GM10847 (cell line): ENCODE results near the gene CARD8.

Source experiments
- POLR2A ChIP-seq: IDR thresholded peaks from 2 replicates; pipeline ENCODE4 v1.6.1; 2011; ENCODE audit not compliant: insufficient read length; ENCODE audit errors: extremely low read depth

Gene CARD8, protein sequence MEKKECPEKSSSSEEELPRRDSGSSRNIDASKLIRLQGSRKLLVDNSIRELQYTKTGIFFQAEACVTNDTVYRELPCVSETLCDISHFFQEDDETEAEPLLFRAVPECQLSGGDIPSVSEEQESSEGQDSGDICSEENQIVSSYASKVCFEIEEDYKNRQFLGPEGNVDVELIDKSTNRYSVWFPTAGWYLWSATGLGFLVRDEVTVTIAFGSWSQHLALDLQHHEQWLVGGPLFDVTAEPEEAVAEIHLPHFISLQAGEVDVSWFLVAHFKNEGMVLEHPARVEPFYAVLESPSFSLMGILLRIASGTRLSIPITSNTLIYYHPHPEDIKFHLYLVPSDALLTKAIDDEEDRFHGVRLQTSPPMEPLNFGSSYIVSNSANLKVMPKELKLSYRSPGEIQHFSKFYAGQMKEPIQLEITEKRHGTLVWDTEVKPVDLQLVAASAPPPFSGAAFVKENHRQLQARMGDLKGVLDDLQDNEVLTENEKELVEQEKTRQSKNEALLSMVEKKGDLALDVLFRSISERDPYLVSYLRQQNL

DNA sequence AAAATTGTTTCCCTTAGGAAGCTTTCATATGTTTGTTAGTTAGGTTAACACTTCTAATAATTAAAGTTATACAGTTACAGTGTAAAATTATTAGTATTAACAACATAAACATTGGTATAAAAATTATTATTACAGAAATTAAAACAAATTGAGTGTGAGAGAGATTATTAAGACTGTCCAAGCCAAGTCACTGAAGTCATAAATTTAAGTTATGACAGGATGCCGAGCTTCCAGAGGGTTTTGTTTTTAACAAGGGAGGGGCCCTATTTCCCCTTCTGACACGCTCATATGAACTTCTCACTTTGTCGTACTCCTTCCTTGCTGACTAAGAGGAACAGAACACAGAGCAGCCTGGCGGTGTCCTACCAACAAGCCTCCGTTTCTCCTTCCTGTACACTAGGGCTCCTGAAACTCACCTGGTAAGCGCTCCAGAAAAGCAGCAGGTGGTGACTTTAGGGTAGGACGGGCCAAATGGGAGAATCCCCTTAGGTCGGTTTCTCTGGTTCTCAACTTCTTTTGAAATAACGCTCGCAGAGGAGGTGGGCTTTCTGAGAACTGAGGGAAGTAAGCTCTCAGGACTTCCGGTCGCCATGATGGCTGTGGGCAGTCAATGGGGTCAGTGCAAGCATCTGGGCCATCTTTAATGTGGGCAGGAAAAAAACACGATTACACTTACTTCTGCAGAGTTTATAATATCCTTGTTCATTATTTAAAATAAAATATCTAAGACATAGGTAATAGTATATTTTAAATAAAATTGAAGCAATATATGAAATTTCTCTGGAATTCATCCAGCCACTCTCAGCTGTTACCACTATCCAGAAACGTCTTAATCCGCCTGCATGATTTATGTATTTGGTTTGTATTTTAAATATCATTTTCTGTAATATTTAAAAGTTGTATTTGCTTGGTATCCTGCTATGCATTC lies at the start of gene CARD8:
Gene CARD8 (minus strand): TSS at position 537 of the 928 bp plus-strand sequence. CDS start 14,892 bp downstream, outside the sequence.
- peak; percentile 41 for TF ChIP-seq POLR2A

DNA sequence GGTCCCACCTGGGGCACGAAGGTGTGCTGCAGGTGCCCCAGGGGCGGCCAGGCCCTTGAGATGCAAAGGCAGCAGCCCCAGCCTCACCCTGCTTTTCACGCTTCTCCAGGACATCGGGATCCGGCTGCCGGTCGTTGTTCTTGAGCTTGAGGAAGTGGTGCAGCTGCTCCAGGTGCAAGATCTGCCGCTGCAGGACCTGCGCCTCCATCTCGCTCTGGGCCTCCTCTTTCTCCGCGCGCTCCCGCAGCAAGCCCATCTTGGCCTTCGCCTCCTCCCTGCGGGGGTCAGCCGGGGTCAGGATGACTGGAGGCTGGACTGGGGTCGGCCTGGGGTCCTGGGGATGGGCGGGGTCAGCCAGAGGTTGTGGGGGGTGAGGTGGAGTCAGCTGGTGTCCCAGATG lies 48.2 kb upstream of the CARD8 start:
- no peak for TF ChIP-seq POLR2A

DNA sequence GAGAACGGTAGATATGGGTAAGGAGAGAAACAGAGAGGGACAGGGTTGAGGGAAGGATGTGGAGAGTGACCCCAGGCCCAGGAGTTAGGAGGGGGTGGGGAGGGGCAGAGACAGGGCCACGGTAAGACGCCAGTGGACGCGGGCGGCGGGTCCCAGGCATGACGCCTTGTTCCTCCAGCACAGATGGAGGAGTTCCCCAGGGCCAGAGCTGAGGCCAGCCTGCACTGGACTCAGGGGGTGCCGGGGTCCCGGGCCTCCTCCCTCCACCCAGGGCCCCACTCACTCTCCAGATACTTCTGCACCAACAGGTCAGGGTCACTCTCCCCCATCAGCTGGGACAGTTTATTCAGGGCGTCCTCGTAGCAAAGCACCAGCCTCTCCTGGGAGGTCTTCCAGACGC lies 47.7 kb upstream of the CARD8 start:
- no peak for TF ChIP-seq POLR2A

DNA sequence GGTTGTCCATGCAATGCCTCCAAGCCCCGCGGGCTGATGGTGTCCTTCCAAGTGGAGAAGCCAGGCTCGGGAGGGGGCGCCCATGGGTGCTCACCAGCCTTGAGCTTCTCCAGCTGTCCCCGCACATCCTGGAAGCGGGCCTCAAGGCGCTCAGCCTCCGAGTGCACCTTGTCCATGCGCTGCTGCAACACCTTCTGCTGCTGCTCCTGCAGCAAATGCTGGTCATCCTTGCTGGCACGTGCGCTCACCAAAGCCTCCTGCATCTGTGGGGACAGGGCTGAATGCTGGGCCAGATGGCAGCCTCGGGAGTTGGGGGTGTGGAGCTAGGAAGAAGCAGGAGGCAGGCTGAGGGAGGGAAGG lies 46.9 kb upstream of the CARD8 start:
- TF ChIP-seq POLR2A, result no peak

DNA sequence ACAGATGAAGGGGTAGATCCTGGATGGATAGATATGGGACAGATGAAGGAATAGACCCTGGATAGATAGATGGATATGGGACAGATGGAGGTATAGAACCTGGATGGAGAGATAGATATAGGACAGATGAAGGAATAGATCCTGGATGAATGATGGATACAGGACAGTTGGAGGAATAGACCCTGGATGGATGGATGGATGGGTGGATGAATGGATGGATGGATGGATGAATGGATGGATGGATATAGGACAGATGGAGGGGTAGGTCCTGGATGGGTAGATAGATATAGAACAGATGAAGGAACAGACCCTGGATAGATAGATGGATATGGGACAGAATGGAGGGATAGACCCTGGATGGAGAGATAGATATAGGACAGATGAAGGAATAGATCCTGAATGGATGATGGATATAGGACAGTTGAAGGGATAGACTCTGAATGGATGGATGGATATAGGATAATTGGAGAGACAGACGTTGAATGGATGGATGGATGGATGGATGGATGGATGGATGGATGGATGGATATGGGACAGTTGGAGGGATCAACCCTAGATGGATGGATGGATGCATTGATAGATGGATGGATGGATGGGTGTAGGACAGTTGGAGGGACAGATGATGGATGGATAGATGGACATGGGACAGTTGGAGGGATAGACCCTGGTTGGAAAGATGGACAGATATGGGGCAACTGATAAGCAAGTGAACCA lies 46.3 kb upstream of the CARD8 start:
- no peak for TF ChIP-seq POLR2A

DNA sequence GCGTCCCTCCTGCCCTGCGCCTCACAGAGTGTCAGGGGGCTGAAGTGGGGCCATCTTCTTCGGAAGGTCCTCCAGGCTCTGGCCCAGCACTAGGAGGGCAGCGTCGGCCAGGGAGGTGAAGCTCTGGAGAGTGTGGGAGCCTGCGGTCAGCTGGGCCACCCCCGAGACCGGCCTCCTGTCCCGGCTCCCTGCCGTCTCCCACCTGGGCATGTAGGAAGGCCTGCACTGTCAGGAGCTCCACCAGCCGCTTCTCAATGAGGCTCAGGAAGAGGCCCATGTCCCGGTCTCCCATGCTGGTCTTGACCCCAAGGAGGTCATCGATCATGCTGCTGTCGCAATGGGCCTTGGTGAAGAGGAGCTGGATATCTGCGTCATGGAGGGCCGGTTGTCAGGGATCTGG lies 42.3 kb upstream of the CARD8 start:
- no peak for TF ChIP-seq POLR2A

DNA sequence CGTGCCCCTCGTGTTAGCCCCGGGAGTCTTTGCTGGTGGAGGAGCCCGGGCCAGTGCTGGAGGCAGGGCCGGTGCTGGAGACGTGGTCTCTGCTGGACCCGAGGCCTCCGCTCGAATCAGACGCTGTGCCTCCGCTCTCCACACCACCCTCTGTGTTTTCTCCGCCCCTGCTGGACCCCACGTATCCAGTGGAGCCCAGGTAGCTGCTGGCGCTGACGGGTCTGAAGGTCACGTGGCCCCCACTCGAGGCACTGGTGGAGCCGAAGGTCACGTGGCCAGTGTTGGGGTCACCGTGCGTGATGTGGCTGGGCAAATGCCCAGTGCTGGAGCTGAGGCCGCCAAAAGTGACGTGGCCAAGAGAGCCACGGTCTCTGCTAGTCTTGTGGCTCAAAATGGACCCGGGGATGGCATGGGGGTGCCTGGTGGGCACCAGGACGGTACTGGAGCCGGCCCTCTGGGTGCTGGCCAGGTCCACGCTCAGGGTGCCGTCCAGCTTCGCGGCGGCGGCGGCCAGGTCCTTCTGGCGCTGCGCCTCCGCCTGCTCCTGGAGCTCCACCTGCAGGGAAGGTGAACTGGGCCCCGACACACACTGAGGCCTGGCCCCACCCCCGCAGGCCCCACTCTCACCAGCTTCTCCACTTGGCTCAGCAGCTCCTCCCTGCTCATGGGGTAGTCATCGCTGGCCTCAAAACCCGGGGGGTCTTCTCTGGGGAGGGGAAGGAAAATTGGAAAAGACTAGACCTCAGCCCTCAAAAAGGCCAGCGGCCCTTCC lies 41.4 kb upstream of the CARD8 start:
- TF ChIP-seq POLR2A, result no peak

DNA sequence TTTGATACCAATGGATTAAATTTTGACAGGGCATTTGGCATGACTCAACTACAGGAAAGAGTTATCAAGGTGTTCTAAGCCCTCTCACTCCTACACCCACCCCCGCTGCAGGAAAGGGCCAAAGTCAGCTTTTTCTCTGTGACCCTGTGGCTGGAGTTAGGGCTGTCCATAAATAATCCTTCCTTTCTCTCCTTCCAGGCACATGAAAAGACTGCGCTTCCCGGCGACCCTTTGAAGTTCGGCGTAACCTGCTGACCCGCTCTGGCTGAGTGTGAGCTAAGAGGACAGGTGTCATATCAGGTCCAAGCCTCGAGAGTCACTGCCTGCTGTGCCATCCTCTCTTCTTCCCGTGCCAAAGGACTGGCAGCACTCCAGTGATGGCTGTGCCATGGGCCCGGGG lies 39.7 kb upstream of the CARD8 start:
- no peak for TF ChIP-seq POLR2A

DNA sequence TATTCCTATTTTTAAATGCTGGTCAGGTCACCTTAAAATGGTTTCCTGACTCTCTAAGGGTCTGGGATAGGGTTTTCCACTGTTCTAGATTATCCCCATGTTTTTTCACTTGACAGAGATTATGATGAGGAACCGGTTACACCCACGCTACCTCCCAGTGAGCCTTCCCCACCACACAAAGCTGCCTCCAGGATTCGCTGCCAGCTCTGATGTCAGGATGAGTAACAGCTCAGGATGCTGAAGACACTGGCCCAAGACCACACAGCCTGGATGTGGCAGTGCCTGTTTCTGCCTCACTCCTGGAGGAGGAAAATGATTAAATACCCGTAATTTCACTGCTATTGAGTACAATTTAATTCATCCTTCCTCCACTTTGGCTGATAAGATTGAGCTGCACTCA lies 37.1 kb upstream of the CARD8 start:
- no peak for TF ChIP-seq POLR2A

DNA sequence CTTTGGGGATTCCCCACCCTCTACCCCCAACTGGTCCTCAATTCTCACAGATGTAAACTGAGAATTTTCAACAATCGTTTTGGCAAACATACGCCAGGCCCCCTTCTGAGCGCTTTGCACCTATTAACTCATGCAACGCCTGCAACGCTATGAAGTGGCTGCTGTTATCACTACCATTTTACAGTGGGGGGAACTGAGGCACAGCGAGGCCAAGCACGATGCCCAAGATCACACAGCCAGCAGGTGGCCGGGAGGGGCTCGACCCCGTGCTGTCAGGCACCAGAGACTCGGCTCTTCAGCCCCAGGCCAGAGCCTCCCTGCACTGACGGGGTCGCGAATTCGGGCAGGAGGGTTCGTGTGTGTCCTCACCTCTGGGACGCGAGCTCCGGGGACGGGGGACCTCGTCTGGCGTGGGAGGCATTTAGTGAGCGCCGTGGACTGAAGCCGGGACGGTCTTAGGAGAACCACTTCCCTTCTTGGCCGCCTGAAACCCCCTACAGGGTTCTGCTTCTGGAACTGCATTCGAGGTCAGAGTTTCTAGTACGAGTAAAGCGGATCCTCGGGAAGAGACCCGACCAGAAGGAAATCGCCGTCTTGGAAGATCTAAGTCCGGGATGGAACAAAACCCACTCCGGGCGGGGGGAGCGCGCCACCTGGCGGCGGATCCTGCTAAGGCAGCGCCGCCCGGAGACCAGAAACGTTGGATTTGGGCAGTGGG lies 35.2 kb upstream of the CARD8 start:
- TF ChIP-seq POLR2A, result no peak

DNA sequence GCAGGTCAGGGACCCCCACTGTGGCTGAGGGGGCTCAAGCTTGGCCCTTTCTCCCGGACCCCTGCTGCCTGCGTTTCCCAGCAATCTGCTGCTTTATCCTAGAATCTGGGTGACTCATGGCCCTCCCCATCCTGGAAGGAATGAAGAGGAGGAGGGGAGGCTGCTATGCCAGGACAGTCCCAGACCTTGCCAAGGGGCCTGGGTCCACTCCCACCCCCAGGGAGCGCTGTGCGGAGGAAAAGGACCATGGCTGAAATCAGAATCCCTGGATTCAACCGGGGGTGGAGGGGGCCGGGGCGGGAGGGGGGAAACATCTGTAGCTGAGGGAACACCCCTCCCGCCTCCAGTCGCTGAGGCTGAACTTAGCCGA lies 34.7 kb upstream of the CARD8 start:
- TF ChIP-seq POLR2A, result no peak

DNA sequence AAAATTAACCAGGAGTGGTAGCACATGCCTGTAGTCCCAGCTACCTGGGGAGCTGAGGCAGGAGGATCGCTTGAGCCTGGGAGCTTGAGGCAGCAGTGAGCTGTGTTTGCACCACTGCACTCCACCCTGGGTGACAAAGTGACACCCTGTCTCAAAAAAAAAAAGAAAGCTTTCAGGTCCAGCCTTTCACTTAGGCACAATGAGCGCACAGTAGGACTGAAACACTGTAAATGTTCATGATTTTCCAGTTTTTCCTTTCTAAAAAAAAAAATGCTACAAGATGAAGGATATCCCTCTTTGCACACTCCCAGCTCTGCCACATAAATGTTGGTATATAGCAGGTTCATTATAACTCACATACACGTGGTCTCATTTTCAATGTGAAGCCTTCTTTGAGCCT lies 32.0 kb upstream of the CARD8 start:
- no peak for TF ChIP-seq POLR2A

DNA sequence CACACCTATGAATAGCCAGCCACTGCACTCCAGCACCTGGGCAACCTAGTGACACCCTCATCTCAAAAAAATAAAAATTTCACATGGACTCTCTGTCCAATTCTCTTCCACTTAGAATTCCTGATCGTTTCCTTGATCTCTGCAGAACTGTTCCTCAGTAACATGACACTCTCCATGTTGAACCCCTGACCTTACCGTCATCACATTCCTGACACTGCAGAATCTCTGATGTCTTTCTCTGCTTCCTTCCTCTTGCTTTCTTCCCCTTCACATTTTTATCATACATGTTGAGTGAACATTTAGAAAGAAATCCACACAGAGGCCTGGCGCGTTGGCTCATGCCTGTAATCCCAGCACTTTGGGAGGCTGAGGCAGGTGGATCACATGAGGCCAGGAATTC lies 29.2 kb upstream of the CARD8 start:
- no peak for TF ChIP-seq POLR2A

DNA sequence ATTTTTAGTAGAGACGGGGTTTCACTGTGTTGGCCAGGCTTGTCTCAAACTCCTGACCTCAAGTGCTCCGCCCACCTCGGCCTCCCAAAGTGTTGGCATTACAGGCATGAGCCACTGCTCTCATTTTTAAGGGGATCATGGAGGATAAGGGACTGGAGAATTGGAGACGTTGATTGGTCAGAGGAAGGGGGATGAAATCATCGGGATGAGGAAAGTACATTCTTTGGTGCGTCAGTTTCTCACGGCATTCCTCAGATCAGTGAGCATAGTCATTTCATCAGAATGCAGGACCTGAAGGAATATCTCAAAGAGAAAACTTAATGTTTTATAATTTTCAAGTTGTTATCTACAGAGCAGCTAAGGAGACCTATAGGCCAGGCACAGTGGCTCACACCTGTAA lies 28.2 kb upstream of the CARD8 start:
- TF ChIP-seq POLR2A, result no peak
